IPS-18c (cell line): Measurements from ENCODE around the gene CACNG8.
"Not testable (repeated sequence)": the region's sequence is repeated elsewhere in the genome, so short reads cannot be mapped to it uniquely, and the experiment has no call there.

Source experiments
- H3K4me3 ChIP-seq: 2 replicates; pipeline ENCODE4 v1.7.0; 2013; ENCODE audit warnings: low read depth, mild to moderate bottlenecking, low read length, moderate library complexity; ENCODE audit not compliant: insufficient read depth
- H3K9me3 ChIP-seq: one replicate; pipeline ENCODE4 v1.6.1; 2013; ENCODE audit warnings: mild to moderate bottlenecking, low read length, moderate library complexity; ENCODE audit not compliant: control insufficient read depth, insufficient read depth

CACNG8 gene

DNA sequence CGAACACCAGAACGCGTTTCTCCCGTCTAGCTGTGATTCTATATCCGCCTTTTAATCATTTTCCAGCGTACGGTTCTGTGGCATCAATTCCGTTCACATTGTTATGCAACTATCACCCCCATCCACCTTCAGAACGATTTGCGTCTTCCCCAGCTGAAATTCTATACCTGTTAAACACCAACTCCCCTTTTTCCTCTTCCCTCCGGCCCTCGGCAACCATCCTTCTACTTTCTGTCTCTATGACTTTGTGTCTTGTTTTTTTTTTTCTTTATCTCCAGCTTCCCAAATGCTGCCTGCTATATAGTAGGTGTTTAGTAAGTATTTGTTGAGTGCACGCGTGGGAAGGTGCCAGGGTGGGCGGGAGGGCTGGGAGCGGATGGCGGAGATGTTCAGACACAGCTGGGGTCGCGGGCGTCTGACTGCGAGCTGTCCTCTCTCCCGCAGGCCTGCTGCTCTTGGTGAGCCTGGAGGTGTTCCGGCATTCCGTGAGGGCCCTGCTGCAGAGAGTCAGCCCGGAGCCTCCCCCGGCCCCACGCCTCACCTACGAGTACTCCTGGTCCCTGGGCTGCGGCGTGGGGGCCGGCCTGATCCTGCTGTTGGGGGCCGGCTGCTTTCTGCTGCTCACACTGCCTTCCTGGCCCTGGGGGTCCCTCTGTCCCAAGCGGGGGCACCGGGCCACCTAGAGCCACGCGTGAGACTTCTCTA is 48.9 kb downstream of the CACNG8 start:
- Histone ChIP-seq H3K4me3 (peak overlapping the region; percentile 28; the same call in 1 of the 2 replicates), H3K9me3 (no peaks in the 10 kb centered on the region)

DNA sequence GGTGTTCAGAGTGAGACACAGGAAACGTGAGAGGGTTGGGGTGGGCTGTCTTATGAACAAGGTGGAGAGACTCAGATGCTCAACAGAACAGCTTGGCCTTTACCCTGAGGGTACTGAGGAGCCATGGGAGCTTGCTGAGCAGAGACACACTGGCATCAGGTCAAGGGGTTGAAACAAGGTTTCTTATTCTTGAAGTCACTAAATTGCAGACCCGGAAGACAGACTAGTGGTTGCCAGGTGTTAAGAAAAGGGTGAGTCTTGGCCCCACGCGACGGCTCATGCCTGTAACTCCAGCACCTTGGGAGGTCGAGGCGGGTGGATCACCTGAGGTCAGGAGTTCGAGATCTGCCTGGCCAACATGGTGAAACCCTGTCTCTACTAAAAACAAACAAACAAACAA is 51.1 kb downstream of the CACNG8 start:
- Histone ChIP-seq H3K9me3 (no peaks in the 10 kb centered on the region), H3K4me3 (no peak overlapping the region)

DNA sequence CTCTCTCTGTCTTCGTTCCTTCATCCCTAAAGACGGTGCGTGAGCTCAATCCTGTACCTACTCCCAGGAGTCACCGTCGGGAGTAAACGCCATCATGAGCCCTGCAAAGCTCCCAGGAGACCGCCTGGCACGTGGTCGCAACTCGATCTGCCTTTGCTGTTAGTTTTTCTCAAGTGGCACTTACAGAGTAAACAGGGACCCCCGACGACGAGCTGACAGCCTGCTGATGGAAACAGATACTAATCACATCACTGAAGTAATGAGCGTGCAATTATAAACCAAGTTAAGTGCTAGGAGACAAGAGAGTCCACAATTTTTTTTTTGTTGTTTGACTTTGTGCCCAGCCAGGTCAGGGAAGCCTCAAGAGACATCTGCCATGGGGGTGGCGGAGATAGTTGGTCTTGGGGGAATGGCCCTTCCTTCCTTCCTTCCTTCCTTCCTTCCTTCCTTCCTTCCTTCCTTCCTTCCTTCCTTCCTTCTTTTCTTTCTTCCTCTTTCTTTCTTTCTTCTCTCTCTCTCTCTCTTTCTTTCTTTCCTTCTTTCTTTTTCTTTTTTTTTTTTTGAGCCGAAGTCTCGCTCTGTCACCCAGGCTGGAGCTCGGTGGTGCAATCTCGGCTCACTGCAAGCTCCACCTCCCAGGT is 52.3 kb downstream of the CACNG8 start:
- Histone ChIP-seq H3K4me3 (no peak overlapping the region), H3K9me3 (no peaks in the 10 kb centered on the region)

DNA sequence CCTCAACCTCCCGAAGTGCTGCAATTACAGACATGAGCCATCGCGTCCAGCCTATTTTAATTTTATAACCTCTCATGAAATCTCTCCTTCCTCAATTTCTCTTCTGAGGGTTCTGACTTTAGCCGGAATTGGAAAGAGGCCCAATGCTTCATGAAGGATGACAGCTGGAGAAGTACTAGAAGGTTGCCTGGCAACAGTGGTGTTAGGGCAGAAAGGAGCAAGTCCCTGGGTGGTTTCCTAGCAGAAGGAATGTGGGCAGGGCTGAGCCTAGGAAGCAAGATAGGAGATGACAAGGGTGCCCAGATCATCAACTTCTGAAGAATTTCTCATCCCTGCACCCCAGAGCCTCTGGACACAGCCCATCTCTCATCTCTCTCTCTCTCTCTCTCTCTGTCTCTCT is 54.5 kb downstream of the CACNG8 start:
- Histone ChIP-seq H3K9me3 (no peaks in the 10 kb centered on the region), H3K4me3 (no peak overlapping the region)

GRCh38 chr19:54021363-54021762 is 58.6 kb downstream of the CACNG8 start:
- no peak overlapping the region for H3K4me3 ChIP-seq
- no peaks in the 10 kb centered on the region for H3K9me3 ChIP-seq

DNA sequence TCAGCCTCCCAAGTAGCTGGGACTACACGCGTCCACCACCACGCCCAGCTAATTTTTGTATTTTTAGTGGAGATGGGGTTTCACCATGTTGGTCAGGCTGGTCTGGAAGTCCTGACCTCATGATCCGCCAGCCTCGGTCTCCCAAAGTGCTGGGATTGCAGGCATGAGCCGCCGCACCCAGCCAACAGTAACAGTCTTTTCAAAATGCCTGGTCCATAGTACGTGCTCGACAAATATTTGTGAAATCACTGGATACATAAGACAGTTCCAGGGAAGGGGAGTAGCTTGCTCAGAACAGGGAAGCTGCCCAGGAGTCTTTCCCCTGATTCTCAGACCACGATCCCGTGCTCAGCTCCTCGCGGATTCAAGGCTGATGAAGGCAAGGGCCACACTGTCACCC is 59.2 kb downstream of the CACNG8 start:
- Histone ChIP-seq H3K4me3 (no peak overlapping the region), H3K9me3 (no peaks in the 10 kb centered on the region)

DNA sequence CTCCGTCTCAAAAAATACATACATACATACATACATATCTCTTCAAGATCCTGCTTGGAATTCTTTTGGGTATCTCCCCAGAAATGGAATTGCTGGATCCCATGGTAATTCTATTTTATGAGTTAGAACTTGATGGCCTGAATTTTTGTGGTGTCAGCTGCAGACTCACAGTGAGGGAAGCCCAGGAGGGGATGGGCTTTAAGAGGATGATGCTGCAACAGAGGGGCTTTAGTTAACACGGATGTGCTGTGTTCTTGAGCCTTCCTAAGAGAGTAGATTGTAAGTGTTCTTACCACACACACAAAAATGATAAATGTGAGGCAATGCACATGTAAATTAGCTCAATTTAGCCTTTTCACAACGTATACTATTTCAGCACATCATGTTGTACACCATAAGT is 60.5 kb downstream of the CACNG8 start:
- no peak overlapping the region for H3K4me3 ChIP-seq
- H3K9me3 ChIP-seq = no peaks in the 10 kb centered on the region

GRCh38 chr19:54024660-54025059 is 61.9 kb downstream of the CACNG8 start:
- no peak overlapping the region for H3K4me3 ChIP-seq
- H3K9me3 ChIP-seq = no peaks in the 10 kb centered on the region

GRCh38 chr19:54026656-54027055 is 63.9 kb downstream of the CACNG8 start:
- Histone ChIP-seq H3K9me3 (no peaks in the 10 kb centered on the region), H3K4me3 (no peak overlapping the region)

DNA sequence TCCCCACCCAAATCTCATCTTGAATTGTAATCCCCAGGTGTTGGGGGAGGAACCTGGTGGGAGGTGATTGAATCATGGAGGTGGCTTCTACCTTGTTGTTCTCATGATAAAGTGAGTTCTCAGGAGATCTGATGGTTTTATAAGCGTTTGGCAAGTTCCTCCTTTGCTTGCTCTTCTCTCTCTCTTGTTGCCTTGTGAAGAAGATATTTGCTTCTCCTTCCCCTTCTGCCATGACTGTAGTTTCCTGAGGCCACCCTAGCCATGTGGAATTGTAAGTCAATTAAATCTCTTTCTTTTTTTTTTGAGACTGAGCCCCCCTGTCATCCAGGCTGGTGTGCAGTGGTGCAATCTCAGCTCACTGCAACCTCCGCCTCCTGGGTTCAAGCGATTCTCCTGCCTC is 66.6 kb downstream of the CACNG8 start:
- Histone ChIP-seq H3K4me3 (no peak overlapping the region), H3K9me3 (no peaks in the 10 kb centered on the region)

GRCh38 chr19:54029930-54030490 is 67.3 kb downstream of the CACNG8 start:
- H3K4me3 ChIP-seq = no peak overlapping the region
- H3K9me3 ChIP-seq = no peaks in the 10 kb centered on the region

DNA sequence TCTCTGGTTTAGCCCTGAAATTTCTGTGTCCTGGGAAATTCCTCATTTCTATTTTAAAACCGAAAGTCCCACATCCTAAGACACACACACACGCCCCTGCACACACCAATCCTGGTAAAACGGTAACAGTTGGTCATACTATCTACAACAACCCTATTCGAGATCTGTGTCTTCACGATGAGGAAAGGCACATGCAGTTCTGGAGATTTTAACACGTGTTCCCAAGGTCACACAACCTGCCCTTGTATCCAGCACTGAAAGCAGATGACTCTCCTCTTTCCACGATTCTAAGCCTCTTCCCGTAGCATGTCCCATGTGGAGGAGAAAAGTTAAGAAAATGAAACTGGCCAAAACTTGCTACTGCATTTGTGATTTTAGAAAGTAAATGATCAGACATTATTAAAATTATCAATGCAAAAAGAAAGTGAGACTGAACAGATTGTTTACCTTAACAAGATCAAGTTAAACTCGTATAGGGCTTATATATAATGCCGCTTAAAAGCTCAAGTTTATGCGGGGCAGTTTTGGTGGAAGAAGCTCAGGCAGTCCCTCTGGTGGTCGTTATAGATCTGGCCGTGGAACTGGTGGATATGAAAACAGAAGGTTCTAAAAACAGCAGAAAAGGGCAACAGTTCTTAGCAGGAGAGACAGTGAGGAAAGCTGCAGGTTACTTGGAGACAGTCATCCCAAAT is 68.3 kb downstream of the CACNG8 start:
- Histone ChIP-seq H3K9me3 (no peaks in the 10 kb centered on the region), H3K4me3 (no peak overlapping the region)

DNA sequence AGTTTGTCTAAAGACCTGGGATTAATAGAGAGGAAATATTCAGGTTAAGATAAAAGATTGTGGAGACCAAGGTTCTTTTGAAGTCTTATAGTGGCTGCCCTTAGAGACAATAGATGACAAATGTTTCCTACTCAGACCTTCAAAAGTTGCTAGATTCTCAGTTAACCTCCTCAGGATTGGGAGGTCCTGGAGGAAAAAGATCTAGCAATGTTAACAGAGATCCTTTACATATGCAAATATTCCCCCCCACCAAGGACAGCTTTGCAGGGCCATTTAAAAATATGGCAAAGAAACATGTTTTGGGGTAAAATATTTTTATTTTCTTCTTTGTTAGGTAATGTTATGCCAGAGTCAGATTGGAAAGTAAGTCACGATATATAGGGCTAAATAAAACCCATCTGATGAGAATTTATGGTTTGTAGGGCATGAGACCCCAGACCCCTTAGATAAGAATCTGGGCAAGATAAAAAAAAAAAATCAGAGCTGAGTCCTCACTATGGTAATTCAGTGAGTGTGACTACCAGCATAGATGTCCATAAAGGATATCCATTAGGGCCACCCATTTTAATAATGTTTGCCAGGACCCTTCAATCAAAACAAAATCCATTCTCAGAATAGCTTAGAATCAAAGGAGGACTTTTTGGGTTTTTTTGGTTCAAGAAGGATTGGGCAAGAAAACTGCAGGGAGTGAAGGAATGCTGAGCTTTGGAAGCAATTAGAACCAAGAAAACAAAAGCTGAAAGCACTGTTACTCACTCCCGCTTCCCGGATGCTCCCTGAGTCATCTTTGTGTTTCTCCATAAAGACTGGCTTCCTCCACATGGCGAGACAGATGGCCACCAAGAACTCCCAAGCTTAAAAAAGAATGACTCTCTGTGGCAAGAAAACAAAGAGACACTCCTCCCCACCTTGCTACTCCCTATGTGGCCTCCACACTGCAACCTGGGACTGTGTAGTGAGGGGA is 72.8 kb downstream of the CACNG8 start:
- H3K9me3 ChIP-seq = no peaks in the 10 kb centered on the region
- H3K4me3 ChIP-seq = no peak overlapping the region

DNA sequence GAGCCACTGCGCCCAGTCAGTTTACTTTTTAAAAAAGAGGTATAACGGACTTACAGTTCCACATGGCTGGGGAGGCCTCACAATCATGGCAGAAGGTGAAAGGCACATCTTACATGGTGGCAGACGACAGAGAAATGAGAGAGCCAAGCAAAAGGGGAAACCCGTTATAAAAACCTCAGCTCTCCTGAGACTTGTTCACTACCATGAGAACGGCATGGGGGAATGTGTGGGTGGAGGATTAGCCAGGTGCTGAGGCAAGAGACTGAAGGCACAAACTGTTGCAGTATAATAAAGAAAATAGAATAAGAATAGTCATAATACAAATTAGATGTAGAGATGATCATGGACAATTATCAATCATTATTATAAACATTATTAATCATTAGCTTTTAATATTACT is 73.8 kb downstream of the CACNG8 start:
- H3K4me3 ChIP-seq, H3K9me3 ChIP-seq: not testable (repeated sequence)
